ENCODE measurements around the gene MXD4. TPM values are rescaled to one million over a fixed set of nuclear protein-coding genes. Genes with fewer than 3 reads are reported as not detected.
A peak's percentile ranks its signal among the peaks of the same experiment; 100 is the strongest.

MXD4 gene
- total and polyA plus RNA-seq, 2 of the 13 experiments (the other 11 are each of a cell fraction or from before 2014, with no cell fraction given): 29.0 to 31.3 TPM

DNA sequence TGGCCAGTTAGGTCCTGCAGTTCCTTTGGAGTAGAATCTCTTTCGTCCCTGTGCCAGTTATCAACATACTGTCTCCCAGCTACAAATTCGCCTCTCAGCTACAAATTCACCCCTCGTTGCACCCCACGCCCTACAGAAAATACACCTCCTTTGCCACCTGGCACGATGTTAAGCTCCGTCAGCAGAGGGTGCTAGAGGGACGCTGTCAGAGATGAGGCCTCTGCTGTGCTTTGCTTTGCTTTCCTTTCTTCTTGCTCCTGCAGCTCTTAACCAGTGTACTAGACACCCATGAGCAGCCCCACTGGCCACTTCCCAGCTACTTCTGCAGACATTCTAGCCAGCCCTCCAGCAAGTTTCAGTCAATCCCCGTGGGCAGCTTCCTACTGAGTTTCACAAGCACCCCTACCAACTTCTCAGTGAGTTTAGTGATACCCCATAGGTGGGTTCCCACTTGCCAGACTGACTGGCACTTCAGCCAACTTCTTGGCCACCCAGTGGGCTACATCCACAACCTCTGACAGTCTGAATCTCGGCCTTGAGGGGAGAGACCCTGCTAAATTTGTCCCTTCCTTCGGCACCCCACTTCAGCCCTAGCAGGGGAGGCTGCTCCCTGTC, 41.8 kb downstream of the MXD4 start (continued):
- TF ChIP-seq CHD4 (IDR thresholded peaks at IDR 0.05; ENCODE audit: borderline replicate concordance, low read length) (no peak), ZNF839 (CRISPR knock-in tag; IDR thresholded peaks at IDR 0.05; ENCODE audit: borderline replicate concordance) (no peak), ZNF772 (CRISPR knock-in tag; IDR thresholded peaks at IDR 0.05) (0 out of 2 replicates have a peak, but pooled peaks have one; percentile 3), SSRP1 (CRISPR knock-in tag; IDR thresholded peaks at IDR 0.05) (no peak), STAG1 (CRISPR knock-in tag; IDR thresholded peaks at IDR 0.05) (peak; percentile 96), SRF (IDR thresholded peaks at IDR 0.05; ENCODE audit: low read depth, low read length) (no peak), CENPX (CRISPR knock-in tag; IDR thresholded peaks at IDR 0.05) (no peak), ZNF232 (CRISPR knock-in tag; IDR thresholded peaks at IDR 0.05; ENCODE audit: borderline replicate concordance) (no peak), MAFG (CRISPR knock-in tag; IDR thresholded peaks at IDR 0.05) (no peak), TMF1 (CRISPR knock-in tag; IDR thresholded peaks at IDR 0.05; ENCODE audit: low read depth) (no peak), SALL1 (CRISPR knock-in tag; IDR thresholded peaks at IDR 0.05) (peak; percentile 31; the same call in 1 of the 2 replicates), ZNF331 (CRISPR knock-in tag; IDR thresholded peaks at IDR 0.05) (0 out of 2 replicates have a peak, but pooled peaks have one; percentile 29), KDM2A (CRISPR knock-in tag; IDR thresholded peaks at IDR 0.05; ENCODE audit: borderline replicate concordance, low read depth) (peak; percentile 59; the same call in 1 of the 2 replicates), ZNF530 (CRISPR knock-in tag; IDR thresholded peaks at IDR 0.05; ENCODE audit: low read depth) (no peak), ARHGAP35 (CRISPR knock-in tag; IDR thresholded peaks at IDR 0.05; ENCODE audit: borderline replicate concordance) (no peak), SMARCE1 (IDR thresholded peaks at IDR 0.05; ENCODE audit: borderline replicate concordance) (no peak), KDM5B (CRISPR knock-in tag; IDR thresholded peaks at IDR 0.05; ENCODE audit: borderline replicate concordance) (no peak), TEAD3 (CRISPR knock-in tag; optimal IDR thresholded peaks at IDR 0.05; ENCODE audit: borderline replicate concordance) (peak; percentile 53), MAFF (IDR thresholded peaks at IDR 0.05; ENCODE audit: low read depth, low read length) (peak; percentile 17; the same call in 1 of the 2 replicates), XRCC5 (optimal IDR thresholded peaks at IDR 0.05; ENCODE audit: low read length) (peak; percentile 64)
- TF ChIP-seq, protein P1, sequence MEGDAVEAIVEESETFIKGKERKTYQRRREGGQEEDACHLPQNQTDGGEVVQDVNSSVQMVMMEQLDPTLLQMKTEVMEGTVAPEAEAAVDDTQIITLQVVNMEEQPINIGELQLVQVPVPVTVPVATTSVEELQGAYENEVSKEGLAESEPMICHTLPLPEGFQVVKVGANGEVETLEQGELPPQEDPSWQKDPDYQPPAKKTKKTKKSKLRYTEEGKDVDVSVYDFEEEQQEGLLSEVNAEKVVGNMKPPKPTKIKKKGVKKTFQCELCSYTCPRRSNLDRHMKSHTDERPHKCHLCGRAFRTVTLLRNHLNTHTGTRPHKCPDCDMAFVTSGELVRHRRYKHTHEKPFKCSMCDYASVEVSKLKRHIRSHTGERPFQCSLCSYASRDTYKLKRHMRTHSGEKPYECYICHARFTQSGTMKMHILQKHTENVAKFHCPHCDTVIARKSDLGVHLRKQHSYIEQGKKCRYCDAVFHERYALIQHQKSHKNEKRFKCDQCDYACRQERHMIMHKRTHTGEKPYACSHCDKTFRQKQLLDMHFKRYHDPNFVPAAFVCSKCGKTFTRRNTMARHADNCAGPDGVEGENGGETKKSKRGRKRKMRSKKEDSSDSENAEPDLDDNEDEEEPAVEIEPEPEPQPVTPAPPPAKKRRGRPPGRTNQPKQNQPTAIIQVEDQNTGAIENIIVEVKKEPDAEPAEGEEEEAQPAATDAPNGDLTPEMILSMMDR (CRISPR knock-in tag; IDR thresholded peaks at IDR 0.05): peak; percentile 96
- TF ChIP-seq, protein P2, sequence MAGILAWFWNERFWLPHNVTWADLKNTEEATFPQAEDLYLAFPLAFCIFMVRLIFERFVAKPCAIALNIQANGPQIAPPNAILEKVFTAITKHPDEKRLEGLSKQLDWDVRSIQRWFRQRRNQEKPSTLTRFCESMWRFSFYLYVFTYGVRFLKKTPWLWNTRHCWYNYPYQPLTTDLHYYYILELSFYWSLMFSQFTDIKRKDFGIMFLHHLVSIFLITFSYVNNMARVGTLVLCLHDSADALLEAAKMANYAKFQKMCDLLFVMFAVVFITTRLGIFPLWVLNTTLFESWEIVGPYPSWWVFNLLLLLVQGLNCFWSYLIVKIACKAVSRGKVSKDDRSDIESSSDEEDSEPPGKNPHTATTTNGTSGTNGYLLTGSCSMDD (CRISPR knock-in tag; IDR thresholded peaks at IDR 0.05): no peak
- TF ChIP-seq, protein P3, sequence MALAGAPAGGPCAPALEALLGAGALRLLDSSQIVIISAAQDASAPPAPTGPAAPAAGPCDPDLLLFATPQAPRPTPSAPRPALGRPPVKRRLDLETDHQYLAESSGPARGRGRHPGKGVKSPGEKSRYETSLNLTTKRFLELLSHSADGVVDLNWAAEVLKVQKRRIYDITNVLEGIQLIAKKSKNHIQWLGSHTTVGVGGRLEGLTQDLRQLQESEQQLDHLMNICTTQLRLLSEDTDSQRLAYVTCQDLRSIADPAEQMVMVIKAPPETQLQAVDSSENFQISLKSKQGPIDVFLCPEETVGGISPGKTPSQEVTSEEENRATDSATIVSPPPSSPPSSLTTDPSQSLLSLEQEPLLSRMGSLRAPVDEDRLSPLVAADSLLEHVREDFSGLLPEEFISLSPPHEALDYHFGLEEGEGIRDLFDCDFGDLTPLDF (CRISPR knock-in tag; IDR thresholded peaks at IDR 0.05): no peak
- TF ChIP-seq, protein P4, sequence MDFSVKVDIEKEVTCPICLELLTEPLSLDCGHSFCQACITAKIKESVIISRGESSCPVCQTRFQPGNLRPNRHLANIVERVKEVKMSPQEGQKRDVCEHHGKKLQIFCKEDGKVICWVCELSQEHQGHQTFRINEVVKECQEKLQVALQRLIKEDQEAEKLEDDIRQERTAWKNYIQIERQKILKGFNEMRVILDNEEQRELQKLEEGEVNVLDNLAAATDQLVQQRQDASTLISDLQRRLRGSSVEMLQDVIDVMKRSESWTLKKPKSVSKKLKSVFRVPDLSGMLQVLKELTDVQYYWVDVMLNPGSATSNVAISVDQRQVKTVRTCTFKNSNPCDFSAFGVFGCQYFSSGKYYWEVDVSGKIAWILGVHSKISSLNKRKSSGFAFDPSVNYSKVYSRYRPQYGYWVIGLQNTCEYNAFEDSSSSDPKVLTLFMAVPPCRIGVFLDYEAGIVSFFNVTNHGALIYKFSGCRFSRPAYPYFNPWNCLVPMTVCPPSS (IDR thresholded peaks at IDR 0.05): no peak
- TF ChIP-seq, protein P5, sequence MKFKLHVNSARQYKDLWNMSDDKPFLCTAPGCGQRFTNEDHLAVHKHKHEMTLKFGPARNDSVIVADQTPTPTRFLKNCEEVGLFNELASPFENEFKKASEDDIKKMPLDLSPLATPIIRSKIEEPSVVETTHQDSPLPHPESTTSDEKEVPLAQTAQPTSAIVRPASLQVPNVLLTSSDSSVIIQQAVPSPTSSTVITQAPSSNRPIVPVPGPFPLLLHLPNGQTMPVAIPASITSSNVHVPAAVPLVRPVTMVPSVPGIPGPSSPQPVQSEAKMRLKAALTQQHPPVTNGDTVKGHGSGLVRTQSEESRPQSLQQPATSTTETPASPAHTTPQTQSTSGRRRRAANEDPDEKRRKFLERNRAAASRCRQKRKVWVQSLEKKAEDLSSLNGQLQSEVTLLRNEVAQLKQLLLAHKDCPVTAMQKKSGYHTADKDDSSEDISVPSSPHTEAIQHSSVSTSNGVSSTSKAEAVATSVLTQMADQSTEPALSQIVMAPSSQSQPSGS (CRISPR knock-in tag; IDR thresholded peaks at IDR 0.05): 0 out of 2 replicates have a peak, but pooled peaks have one; percentile 27

Data from HepG2 (cell line).